DND-41 (cell line): ENCODE data around the gene FAM217B.

Experiments used
- ATAC-seq: fragments of 200-7000 bp; cut with Tn5 transposase; 3 replicates; pipeline ENCODE4 v1.9.1; 2021; ENCODE audit warnings: low read depth; ENCODE audit not compliant: insufficient read depth
- DNase-seq: peaks from one replicate; pipeline ENCODE4 v3.0.0-alpha.2; 2020
- H2AFZ ChIP-seq: 2 replicates; pipeline ENCODE4 v1.6.0; 2012; ENCODE audit warnings: low read depth, low read length
- H3K27ac ChIP-seq: 2 replicates; pipeline ENCODE4 v1.5.1; 2012; ENCODE audit warnings: low read length, inconsistent platforms
- H3K27me3 ChIP-seq: fragments of 200-600 bp; sonication (generic); 2 replicates; pipeline ENCODE4 v1.6.0; 2012; ENCODE audit warnings: low read length, mild to moderate bottlenecking, inconsistent platforms; ENCODE audit not compliant: insufficient read depth, poor library complexity
- H3K36me3 ChIP-seq: 2 replicates; pipeline ENCODE4 v1.5.1; 2012; ENCODE audit warnings: low read length, inconsistent platforms; ENCODE audit not compliant: insufficient read depth
- H3K4me1 ChIP-seq: 2 replicates; pipeline ENCODE4 v1.5.1; 2012; ENCODE audit warnings: mild to moderate bottlenecking, low read length; ENCODE audit not compliant: insufficient read depth
- H3K4me2 ChIP-seq: 2 replicates; pipeline ENCODE4 v1.6.0; 2012; ENCODE audit warnings: mild to moderate bottlenecking, moderate library complexity, low read length, inconsistent platforms; ENCODE audit not compliant: insufficient read depth
- H3K4me3 ChIP-seq, 2 experiments: fragments of 200-600 bp in 1 of 2; shearing (Covaris generic) in 1 of 2; 2 replicates each; pipeline ENCODE4 v1.5.1; 2012 to 2016; ENCODE audit warnings: inconsistent platforms in 2 of 2, low read length in 2 of 2, mild to moderate bottlenecking in 2 of 2, low read depth in 1 of 2, moderate library complexity in 1 of 2
- H3K79me2 ChIP-seq: 2 replicates; pipeline ENCODE4 v1.6.0; 2012; ENCODE audit warnings: low read length, inconsistent platforms; ENCODE audit not compliant: insufficient read depth
- H3K9ac ChIP-seq: 2 replicates; pipeline ENCODE4 v1.6.0; 2012; ENCODE audit warnings: low read depth, mild to moderate bottlenecking, inconsistent platforms, low read length, moderate library complexity
- H3K9me3 ChIP-seq: 2 replicates; pipeline ENCODE4 v1.5.1; 2012; ENCODE audit warnings: low read length, moderate library complexity, mild to moderate bottlenecking, inconsistent platforms; ENCODE audit not compliant: insufficient read depth, severe bottlenecking
- H4K20me1 ChIP-seq: 2 replicates; pipeline ENCODE4 v1.6.0; 2012; ENCODE audit warnings: low read length; ENCODE audit not compliant: insufficient read depth
- CTCF ChIP-seq: IDR thresholded peaks from 2 replicates; pipeline ENCODE4 v1.5.1; 2012; ENCODE audit warnings: borderline replicate concordance, low read length, moderate library complexity, mild to moderate bottlenecking; ENCODE audit not compliant: poor library complexity, severe bottlenecking; ENCODE audit errors: extremely low read depth
- EZH2 ChIP-seq: IDR thresholded peaks from 3 replicates; pipeline ENCODE4 v1.6.1; 2012; ENCODE audit warnings: borderline replicate concordance, low read depth, mild to moderate bottlenecking, moderate library complexity, low read length, inconsistent platforms; ENCODE audit not compliant: severe bottlenecking

FAM217B gene

GRCh38 chr20:59958123-59958522 is 17.9 kb downstream of the FAM217B start, which contains the start of gene CDH26:
Gene CDH26 (plus strand): TSS chr20:59958423. CDS start chr20:59958727, 304 bp downstream.
- Histone ChIP-seq H3K4me2 (no peak within 1 kb of the TSS), H3K27me3 (no peaks in the 10 kb centered on the region), H3K79me2 (no peaks in the 10 kb centered on the region), H2AFZ (no peak within 1 kb of the TSS), H3K4me1 (no peaks in the 10 kb centered on the region), H3K4me3 (no peak within 1 kb of the TSS), H3K9me3 (no peaks in the 10 kb centered on the region), H3K9ac (no peak within 1 kb of the TSS), H3K36me3 (no peaks in the 10 kb centered on the region), H4K20me1 (no peaks in the 10 kb centered on the region), H3K27ac (no peak within 1 kb of the TSS)
- TF ChIP-seq EZH2, result no peak
- no peak for TF ChIP-seq CTCF
- ATAC-seq, result no peak
- no peak for DNase-seq

- no peak for ATAC-seq
- Histone ChIP-seq H3K4me1 (no peaks in the 10 kb centered on the region), H3K79me2 (no peaks in the 10 kb centered on the region), H3K9ac (no peak overlapping the region), H3K27ac (no peak overlapping the region), H3K27me3 (no peaks in the 10 kb centered on the region), H2AFZ (no peak overlapping the region), H3K4me3 (no peak overlapping the region), H3K9me3 (no peaks in the 10 kb centered on the region), H3K4me2 (no peak overlapping the region), H3K36me3 (no peaks in the 10 kb centered on the region), H4K20me1 (no peaks in the 10 kb centered on the region)
- DNase-seq, result no peak
- TF ChIP-seq CTCF (no peak), EZH2 (no peak)
Observed at GRCh38 chr20:59958626-59959025, 18.4 kb downstream of the FAM217B start.

GRCh38 chr20:59961423-59961822 is 21.2 kb downstream of the FAM217B start:
- ATAC-seq, result no peak
- H4K20me1 ChIP-seq, result no peaks in the 10 kb centered on the region
- DNase-seq, result no peak
- H2AFZ ChIP-seq, result no peak overlapping the region
- H3K4me3 ChIP-seq, result no peak overlapping the region
- H3K79me2 ChIP-seq, result no peaks in the 10 kb centered on the region
- no peaks in the 10 kb centered on the region for H3K27me3 ChIP-seq
- H3K4me1 ChIP-seq, result no peaks in the 10 kb centered on the region
- H3K27ac ChIP-seq, result no peak overlapping the region
- no peaks in the 10 kb centered on the region for H3K36me3 ChIP-seq
- no peak overlapping the region for H3K4me2 ChIP-seq
- H3K9ac ChIP-seq, result no peak overlapping the region
- TF ChIP-seq CTCF (no peak), EZH2 (no peak)
- no peaks in the 10 kb centered on the region for H3K9me3 ChIP-seq

- Histone ChIP-seq H3K27me3 (no peaks in the 10 kb centered on the region), H3K4me2 (no peak overlapping the region), H3K79me2 (no peaks in the 10 kb centered on the region), H3K36me3 (no peaks in the 10 kb centered on the region), H3K9ac (no peak overlapping the region), H3K27ac (no peak overlapping the region), H3K4me1 (no peaks in the 10 kb centered on the region), H4K20me1 (no peaks in the 10 kb centered on the region), H3K9me3 (no peaks in the 10 kb centered on the region), H2AFZ (no peak overlapping the region), H3K4me3 (no peak overlapping the region)
- no peak for TF ChIP-seq CTCF
- TF ChIP-seq EZH2, result no peak
- DNase-seq (no peak), ATAC-seq (no peak)
Observed at GRCh38 chr20:59962155-59962554, 22.0 kb downstream of the FAM217B start.
